Neural cell (in vitro differentiated cells): ENCODE data around the gene PLK3. TPM values are rescaled to one million over a fixed set of nuclear protein-coding genes. Genes with fewer than 3 reads are reported as not detected.
"Not testable (repeated sequence)": the region's sequence is repeated elsewhere in the genome, so short reads cannot be mapped to it uniquely, and the experiment has no call there.

Experiments
- H2AFZ ChIP-seq: fragments of 200-600, 300-800 bp; sonication (generic), shearing (Covaris generic); 2 replicates; pipeline ENCODE4 v1.6.0; 2014; ENCODE audit warnings: low read depth, mild to moderate bottlenecking, antibody characterized with exemption, low read length, moderate library complexity
- H3F3A ChIP-seq: fragments of 200-600 bp; shearing (Covaris generic); 2 replicates; pipeline ENCODE4 v1.6.1; 2016; ENCODE audit warnings: mild to moderate bottlenecking, moderate library complexity, mixed read lengths, antibody characterized with exemption, low read length; ENCODE audit not compliant: insufficient read depth, poor library complexity, severe bottlenecking
- H3K27ac ChIP-seq: fragments of 200-600, 300-800 bp; sonication (generic), shearing (Covaris generic); 2 replicates; pipeline ENCODE4 v1.5.1; 2014; ENCODE audit warnings: mild to moderate bottlenecking, low read length, moderate library complexity
- H3K27me3 ChIP-seq: fragments of 300-800, 200-600 bp; sonication (generic), shearing (Covaris generic); 2 replicates; pipeline ENCODE4 v1.6.0; 2014; ENCODE audit warnings: mild to moderate bottlenecking, low read depth, low read length, moderate library complexity; ENCODE audit not compliant: insufficient read depth
- H3K36me3 ChIP-seq: fragments of 300-800, 200-600 bp; sonication (generic), shearing (Covaris generic); 2 replicates; pipeline ENCODE4 v1.5.1; 2014; ENCODE audit warnings: mild to moderate bottlenecking, antibody characterized with exemption, low read length, moderate library complexity; ENCODE audit not compliant: insufficient read depth
- H3K4me2 ChIP-seq: fragments of 300-800, 200-600 bp; sonication (generic), shearing (Covaris generic); 2 replicates; pipeline ENCODE4 v1.6.0; 2014; ENCODE audit warnings: mild to moderate bottlenecking, low read length
- H3K4me3 ChIP-seq: fragments of 300-800, 200-600 bp; sonication (generic), shearing (Covaris generic); 2 replicates; pipeline ENCODE4 v1.5.1; 2014; ENCODE audit warnings: mild to moderate bottlenecking, low read length, moderate library complexity
- H3K79me2 ChIP-seq: fragments of 200-600 bp; shearing (Covaris generic); replicated peaks from 2 replicates; pipeline ENCODE4 v1.6.0; 2014; ENCODE audit warnings: mild to moderate bottlenecking, low read length, moderate library complexity; ENCODE audit not compliant: insufficient read depth
- H3K9ac ChIP-seq: fragments of 300-800, 200-600 bp; sonication (generic), shearing (Covaris generic); 2 replicates; pipeline ENCODE4 v1.6.1; 2016; ENCODE audit warnings: mild to moderate bottlenecking, low read length, mixed read lengths
- H3K9me2 ChIP-seq: fragments of 200-600 bp; shearing (Covaris generic); 2 replicates; pipeline ENCODE4 v1.6.1; 2016; ENCODE audit warnings: mild to moderate bottlenecking, low read length, mixed read lengths; ENCODE audit not compliant: insufficient read depth
- H3K9me3 ChIP-seq: fragments of 200-600, 300-800 bp; sonication (generic), shearing (Covaris generic); 2 replicates; pipeline ENCODE4 v1.6.1; 2016; ENCODE audit warnings: mild to moderate bottlenecking, mixed run types, low read length, moderate library complexity, mixed read lengths
- H4K20me1 ChIP-seq: fragments of 200-600 bp; shearing (Covaris generic); 2 replicates; pipeline ENCODE4 v1.6.1; 2016; ENCODE audit warnings: mild to moderate bottlenecking, mixed run types; ENCODE audit not compliant: insufficient read depth
- EP300 ChIP-seq: fragments of 450-650 bp; conservative IDR thresholded peaks from 2 replicates; pipeline ENCODE4 v1.6.1; 2014; ENCODE audit warnings: antibody characterized with exemption, mild to moderate bottlenecking, moderate library complexity; ENCODE audit not compliant: poor library complexity, severe bottlenecking
- EZH2 ChIP-seq: fragments of 200-600, 300-800 bp; shearing (Covaris generic), sonication (generic); IDR thresholded peaks from 2 replicates; pipeline ENCODE4 v1.6.1; 2014; ENCODE audit warnings: antibody characterized with exemption, low read length, borderline replicate concordance, mild to moderate bottlenecking; ENCODE audit not compliant: insufficient read depth, poor library complexity, severe bottlenecking
- MXI1 ChIP-seq: fragments of 450-650 bp; conservative IDR thresholded peaks from 2 replicates; pipeline ENCODE4 v1.6.1; 2014; ENCODE audit warnings: antibody characterized with exemption, mild to moderate bottlenecking; ENCODE audit not compliant: poor library complexity, severe bottlenecking
- POLR2AphosphoS5 ChIP-seq: IDR thresholded peaks from 2 replicates; pipeline ENCODE4 v1.6.1; 2012
- RAD21 ChIP-seq: fragments of 450-650 bp; conservative IDR thresholded peaks from 2 replicates; pipeline ENCODE4 v1.6.1; 2014; ENCODE audit warnings: antibody characterized with exemption, mild to moderate bottlenecking, moderate library complexity
- SMC3 ChIP-seq: fragments of 450-650 bp; conservative IDR thresholded peaks from 2 replicates; pipeline ENCODE4 v1.6.1; 2014; ENCODE audit warnings: antibody characterized with exemption, mild to moderate bottlenecking, moderate library complexity; ENCODE audit not compliant: poor library complexity
- TAF1 ChIP-seq: IDR thresholded peaks from 2 replicates; pipeline ENCODE4 v1.6.1; 2012; ENCODE audit warnings: low read depth
- polyA plus RNA-seq: library from polyadenylated mRNA; depleted of rRNA; stranded (reverse); fragments of >200 nt; gene quantifications from 2 replicates; pipeline ENCODE4 v1.2.3, GENCODE V29; 2014
- TF ChIP-seq, protein P1 (sequence below): fragments of 450-650 bp; IDR thresholded peaks from 2 replicates; pipeline ENCODE4 v1.5.1; 2014; ENCODE audit warnings: antibody characterized with exemption, mild to moderate bottlenecking, moderate library complexity; ENCODE audit not compliant: poor library complexity, severe bottlenecking
- TF ChIP-seq, protein P2 (sequence below): IDR thresholded peaks from 2 replicates; pipeline ENCODE4 v1.6.1; 2012; ENCODE audit warnings: borderline replicate concordance

Gene PLK3
- polyA plus RNA-seq, 1 donor from 2014 or later, result 8.3 TPM

DNA sequence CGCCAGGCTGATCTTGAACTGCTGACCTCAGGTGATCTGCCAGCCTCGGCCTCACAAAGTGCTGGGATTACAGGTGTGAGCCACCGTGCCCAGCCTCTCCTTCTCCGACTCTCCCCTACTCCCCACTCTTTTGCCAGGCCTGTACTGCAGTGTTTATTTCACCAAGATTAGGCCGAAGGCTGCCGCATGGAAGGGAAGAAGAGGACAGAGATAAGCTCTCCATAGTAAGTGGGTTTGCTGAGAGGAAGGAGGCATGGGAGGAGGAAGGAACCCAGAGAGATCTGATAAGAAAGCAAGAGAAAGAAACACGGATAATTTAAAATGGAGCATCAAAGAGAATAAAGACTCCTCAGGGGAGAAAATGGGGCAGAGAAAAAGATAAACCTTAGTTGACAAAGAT lies 34.2 kb downstream of the PLK3 start:
- H2AFZ ChIP-seq, result no peak overlapping the region
- no peaks in the 10 kb centered on the region for H3K79me2 ChIP-seq
- H3K4me3 ChIP-seq, result no peak overlapping the region
- H3K9ac ChIP-seq, result no peak overlapping the region
- H3F3A ChIP-seq, result no peaks in the 10 kb centered on the region
- no peaks in the 10 kb centered on the region for H3K36me3 ChIP-seq
- no peaks in the 10 kb centered on the region for H4K20me1 ChIP-seq
- no peak overlapping the region for H3K27ac ChIP-seq
- TF ChIP-seq POLR2AphosphoS5 (no peak), RAD21 (no peak), EZH2 (no peak), MXI1 (no peak), SMC3 (no peak), EP300 (no peak), TAF1 (no peak)
- TF ChIP-seq, protein P1, sequence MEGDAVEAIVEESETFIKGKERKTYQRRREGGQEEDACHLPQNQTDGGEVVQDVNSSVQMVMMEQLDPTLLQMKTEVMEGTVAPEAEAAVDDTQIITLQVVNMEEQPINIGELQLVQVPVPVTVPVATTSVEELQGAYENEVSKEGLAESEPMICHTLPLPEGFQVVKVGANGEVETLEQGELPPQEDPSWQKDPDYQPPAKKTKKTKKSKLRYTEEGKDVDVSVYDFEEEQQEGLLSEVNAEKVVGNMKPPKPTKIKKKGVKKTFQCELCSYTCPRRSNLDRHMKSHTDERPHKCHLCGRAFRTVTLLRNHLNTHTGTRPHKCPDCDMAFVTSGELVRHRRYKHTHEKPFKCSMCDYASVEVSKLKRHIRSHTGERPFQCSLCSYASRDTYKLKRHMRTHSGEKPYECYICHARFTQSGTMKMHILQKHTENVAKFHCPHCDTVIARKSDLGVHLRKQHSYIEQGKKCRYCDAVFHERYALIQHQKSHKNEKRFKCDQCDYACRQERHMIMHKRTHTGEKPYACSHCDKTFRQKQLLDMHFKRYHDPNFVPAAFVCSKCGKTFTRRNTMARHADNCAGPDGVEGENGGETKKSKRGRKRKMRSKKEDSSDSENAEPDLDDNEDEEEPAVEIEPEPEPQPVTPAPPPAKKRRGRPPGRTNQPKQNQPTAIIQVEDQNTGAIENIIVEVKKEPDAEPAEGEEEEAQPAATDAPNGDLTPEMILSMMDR, result no peak
- TF ChIP-seq, protein P2, sequence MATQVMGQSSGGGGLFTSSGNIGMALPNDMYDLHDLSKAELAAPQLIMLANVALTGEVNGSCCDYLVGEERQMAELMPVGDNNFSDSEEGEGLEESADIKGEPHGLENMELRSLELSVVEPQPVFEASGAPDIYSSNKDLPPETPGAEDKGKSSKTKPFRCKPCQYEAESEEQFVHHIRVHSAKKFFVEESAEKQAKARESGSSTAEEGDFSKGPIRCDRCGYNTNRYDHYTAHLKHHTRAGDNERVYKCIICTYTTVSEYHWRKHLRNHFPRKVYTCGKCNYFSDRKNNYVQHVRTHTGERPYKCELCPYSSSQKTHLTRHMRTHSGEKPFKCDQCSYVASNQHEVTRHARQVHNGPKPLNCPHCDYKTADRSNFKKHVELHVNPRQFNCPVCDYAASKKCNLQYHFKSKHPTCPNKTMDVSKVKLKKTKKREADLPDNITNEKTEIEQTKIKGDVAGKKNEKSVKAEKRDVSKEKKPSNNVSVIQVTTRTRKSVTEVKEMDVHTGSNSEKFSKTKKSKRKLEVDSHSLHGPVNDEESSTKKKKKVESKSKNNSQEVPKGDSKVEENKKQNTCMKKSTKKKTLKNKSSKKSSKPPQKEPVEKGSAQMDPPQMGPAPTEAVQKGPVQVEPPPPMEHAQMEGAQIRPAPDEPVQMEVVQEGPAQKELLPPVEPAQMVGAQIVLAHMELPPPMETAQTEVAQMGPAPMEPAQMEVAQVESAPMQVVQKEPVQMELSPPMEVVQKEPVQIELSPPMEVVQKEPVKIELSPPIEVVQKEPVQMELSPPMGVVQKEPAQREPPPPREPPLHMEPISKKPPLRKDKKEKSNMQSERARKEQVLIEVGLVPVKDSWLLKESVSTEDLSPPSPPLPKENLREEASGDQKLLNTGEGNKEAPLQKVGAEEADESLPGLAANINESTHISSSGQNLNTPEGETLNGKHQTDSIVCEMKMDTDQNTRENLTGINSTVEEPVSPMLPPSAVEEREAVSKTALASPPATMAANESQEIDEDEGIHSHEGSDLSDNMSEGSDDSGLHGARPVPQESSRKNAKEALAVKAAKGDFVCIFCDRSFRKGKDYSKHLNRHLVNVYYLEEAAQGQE, result no peak
- H3K9me2 ChIP-seq, result no peaks in the 10 kb centered on the region
- H3K9me3 ChIP-seq, result no peaks in the 10 kb centered on the region
- no peak overlapping the region for H3K4me2 ChIP-seq
- H3K27me3 ChIP-seq, result no peaks in the 10 kb centered on the region

DNA sequence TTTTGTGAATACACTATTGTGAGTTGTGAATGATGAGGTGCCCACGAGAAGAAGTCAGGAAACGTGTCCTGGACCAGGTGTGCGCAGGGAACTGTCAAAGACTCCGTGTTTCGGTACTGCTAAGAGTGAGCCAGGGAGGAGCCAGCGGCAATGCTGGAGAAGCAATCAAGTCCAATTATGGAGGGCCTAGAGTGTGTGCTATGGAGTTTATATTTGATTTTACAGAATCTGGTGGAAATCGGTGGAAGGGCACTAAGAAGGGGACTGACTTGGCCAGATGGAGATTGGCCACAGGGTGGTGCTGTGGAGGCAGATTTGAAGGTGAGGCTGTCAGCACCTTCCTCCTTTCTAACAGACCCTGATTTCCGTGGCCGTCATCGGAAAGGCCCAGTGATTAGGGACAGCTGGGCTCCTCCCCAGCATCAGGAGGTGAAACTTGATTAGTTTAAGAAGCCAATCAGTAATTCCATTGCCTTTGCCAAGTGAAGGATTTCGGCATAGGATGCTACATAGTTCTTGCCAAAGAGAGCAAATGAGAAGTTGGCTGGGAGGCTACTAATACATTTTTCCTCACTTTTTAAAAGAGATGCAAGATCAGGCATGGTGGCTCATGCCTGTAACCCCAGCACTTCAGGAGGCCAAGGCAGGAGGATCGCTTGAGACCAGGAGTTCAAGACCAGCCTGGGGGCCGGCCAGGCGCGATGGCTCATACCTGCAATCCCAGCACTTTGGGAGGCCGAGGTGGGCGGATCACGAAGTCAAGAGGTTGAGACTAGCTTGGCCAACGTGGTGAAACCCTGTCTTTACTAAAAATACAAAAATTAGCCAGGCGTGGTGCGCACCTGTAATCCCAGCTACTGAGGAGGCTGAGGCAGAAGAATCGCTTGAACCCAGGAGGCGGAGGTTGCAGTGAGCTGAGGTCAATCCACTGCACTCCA lies 35.8 kb downstream of the PLK3 start:
- Histone ChIP-seq H3F3A (no peaks in the 10 kb centered on the region), H3K79me2 (no peaks in the 10 kb centered on the region), H3K27me3 (no peaks in the 10 kb centered on the region), H3K9me3 (no peaks in the 10 kb centered on the region), H3K27ac (no peak overlapping the region), H3K9me2 (no peaks in the 10 kb centered on the region), H2AFZ (no peak overlapping the region), H4K20me1 (no peaks in the 10 kb centered on the region), H3K4me2 (no peak overlapping the region), H3K9ac (no peak overlapping the region), H3K36me3 (no peaks in the 10 kb centered on the region), H3K4me3 (no peak overlapping the region)
- TF ChIP-seq, protein P2, result no peak
- TF ChIP-seq EZH2 (no peak), RAD21 (peak; percentile 77), SMC3 (peak; percentile 85), MXI1 (no peak), POLR2AphosphoS5 (no peak), TAF1 (no peak)
- TF ChIP-seq, protein P1, result peak; percentile 84

DNA sequence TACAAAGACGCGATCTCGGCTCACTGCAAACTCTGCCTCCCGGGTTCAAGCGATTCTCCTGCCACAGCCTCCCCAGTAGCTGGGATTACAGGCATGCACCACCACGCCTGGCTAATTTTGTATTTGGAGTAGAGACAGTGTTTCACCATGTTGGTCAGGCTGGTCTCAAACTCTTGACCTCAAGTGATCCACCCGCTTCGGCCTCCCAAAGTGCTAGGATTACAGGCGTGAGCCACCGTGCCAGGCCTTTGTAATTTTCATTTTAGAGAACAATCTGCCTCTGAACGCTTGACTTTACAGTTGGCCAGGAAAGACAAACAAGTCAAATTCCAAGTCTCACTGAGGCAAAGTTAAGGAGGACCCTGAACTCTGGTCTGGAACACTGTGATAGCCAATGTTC lies 38.1 kb downstream of the PLK3 start:
- not testable (repeated sequence) for H3K9me3 ChIP-seq, H3K27ac ChIP-seq, H3K9ac ChIP-seq, H3K4me2 ChIP-seq, H2AFZ ChIP-seq, H3K36me3 ChIP-seq, H3K79me2 ChIP-seq, H3K27me3 ChIP-seq, H3K4me3 ChIP-seq, H4K20me1 ChIP-seq, H3K9me2 ChIP-seq, H3F3A ChIP-seq
